Sigmoid colon (tissue), 7 donors: Measurements from ENCODE around the gene GPBAR1. TPM values are rescaled to one million over a fixed set of nuclear protein-coding genes. Genes with fewer than 3 reads are reported as not detected.
A peak's percentile ranks its signal among the peaks of the same experiment; 100 is the strongest.
"Not testable (repeated sequence)": the region's sequence is repeated elsewhere in the genome, so short reads cannot be mapped to it uniquely, and the experiment has no call there.

ENCODE experiments used
- DNase-seq: peaks from one replicate; pipeline ENCODE4 v3.0.0-alpha.2; 2019
- H3K27ac ChIP-seq, 4 donors: fragments of 200-600 bp; sonication (generic); one replicate each; pipeline ENCODE4 v1.5.1; 2016 to 2019; ENCODE audit warnings: mild to moderate bottlenecking in 1 of 4
- H3K27me3 ChIP-seq, 3 donors: fragments of 200-600 bp; sonication (generic); one replicate each; pipeline ENCODE4 v1.5.1; 2019; ENCODE audit warnings: mild to moderate bottlenecking in 1 of 3
- H3K36me3 ChIP-seq, 4 donors: fragments of 200-600 bp; sonication (generic); one replicate each; pipeline ENCODE4 v1.5.1; 2016 to 2019
- H3K4me1 ChIP-seq, 4 donors: fragments of 200-600 bp; sonication (generic); one replicate each; pipeline ENCODE4 v1.5.1; 2017 to 2019
- H3K4me3 ChIP-seq, 4 donors: fragments of 200-600 bp; sonication (generic); one replicate each; pipeline ENCODE4 v1.5.1; 2017 to 2019; ENCODE audit warnings: mild to moderate bottlenecking in 2 of 4, moderate library complexity in 1 of 4
- H3K9me3 ChIP-seq, 4 donors: fragments of 200-600 bp in 3 of 4; sonication (generic) in 3 of 4; one replicate each; pipeline versions ENCODE4 v1.5.1 to v1.6.1; 2013 to 2019
- CTCF ChIP-seq, 4 experiments: fragments of 450-650 bp in 3 of 4; fragments of 200-600 bp in 1 of 4; IDR thresholded peaks; one replicate each; pipeline ENCODE4 v1.5.1; 2016 to 2019; ENCODE audit warnings: antibody characterized with exemption in 4 of 4, mild to moderate bottlenecking in 3 of 4, moderate library complexity in 2 of 4
- EP300 ChIP-seq, 4 donors: sonication (generic); formaldehyde crosslinking; IDR thresholded peaks; one replicate each; pipeline ENCODE4 v1.6.1; 2017; ENCODE audit warnings: antibody characterized with exemption in 4 of 4
- POLR2A ChIP-seq, 2 donors: fragments of 450-650 bp; IDR thresholded peaks; one replicate each; pipeline ENCODE4 v1.6.1; 2016; ENCODE audit warnings: antibody characterized with exemption in 2 of 2, mild to moderate bottlenecking in 2 of 2, moderate library complexity in 2 of 2
- POLR2AphosphoS5 ChIP-seq, 4 donors: sonication (generic); formaldehyde crosslinking; IDR thresholded peaks; one replicate each; pipeline ENCODE4 v1.6.1; 2017; ENCODE audit warnings: antibody characterized with exemption in 4 of 4
- WGBS, 2 donors: extraction: QIAGEN DNeasy Blood & Tissue Kit; methylation state at CpG; one replicate each; pipeline ENCODE4 v1.1.7; 2013; 5-methylcytosine and 5-hydroxymethylcytosine counted together
- intact Hi-C: fragments of 100-400 bp; cut with DNase I; formaldehyde crosslinking; loops from one replicate; pipeline ENCODE4 v1.15.1; 2023
- polyA plus RNA-seq, 3 donors: library from polyadenylated mRNA; stranded (reverse); fragments of 200-250 nt; gene quantifications; one replicate each; pipeline ENCODE4 v1.2.3, GENCODE V29; 2013
- total RNA-seq, 4 donors: library from RNA; depleted of rRNA; stranded (reverse); fragments of >200 nt; gene quantifications; one replicate each; pipeline ENCODE4 v1.1.0, GENCODE V29; 2016
- donor health status: healthy with polysubstance abuse.
- donor health status: Bipolar disorder and iron deficiency.
- donor health status: healthy.

The GPBAR1 gene
- total and polyA plus RNA-seq, 7 donors: 0.60 to 7.1 (median 3.1) TPM

GRCh38 chr2:218271487-218271797 lies 10.6 kb downstream of the GPBAR1 start:
- Histone ChIP-seq H3K27ac (peak overlapping the region; percentile 78 to 84 (median 82)), H3K27me3 (no peaks in the 10 kb centered on the region), H3K4me1 (peaks cover 0 to 51% (median 38%) of the 10 kb centered on the region in 4 donors), H3K9me3 (no peaks in the 10 kb centered on the region), H3K36me3 (peaks cover 33 to 44% (median 36%) of the 10 kb centered on the region in 4 donors), H3K4me3 (peak overlapping the region in 3 of 4 donors; percentile 84 to 94 (median 92))
- intact Hi-C loops: loop anchor here (5.0 kb wide), 1 partner anchor 84 kb away; no protein-coding TSS in a partner anchor
- TF ChIP-seq POLR2A (IDR thresholded peaks at IDR 0.05) (no peak), CTCF (IDR thresholded peaks at IDR 0.05) (no peak), POLR2AphosphoS5 (IDR thresholded peaks at IDR 0.05) (no peak), EP300 (IDR thresholded peaks at IDR 0.05) (no peak)
- DNase-seq: no peak
- 19 to 55% methylated on average over 4 of the region's 4 CpGs for WGBS, 2 donors

- H3K36me3 ChIP-seq: peaks cover 35 to 44% (median 39%) of the 10 kb centered on the region in 4 donors
- peak overlapping the region in 2 of 4 donors; percentile 7 to 84 for H3K4me3 ChIP-seq
- H3K27ac ChIP-seq: peak overlapping the region; percentile 78 to 84 (median 82)
- TF ChIP-seq POLR2AphosphoS5 (IDR thresholded peaks at IDR 0.05): peak in 1 of 4 donors; percentile 20
- TF ChIP-seq CTCF (IDR thresholded peaks at IDR 0.05): no peak
- peaks cover 0 to 51% (median 38%) of the 10 kb centered on the region in 4 donors for H3K4me1 ChIP-seq
- intact Hi-C loops: loop anchor here (2.0 to 5.0 kb wide), 3 partner anchors 15 to 125 kb away; no protein-coding TSS in a partner anchor
- no peak for DNase-seq
- no peaks in the 10 kb centered on the region for H3K27me3 ChIP-seq
- no peaks in the 10 kb centered on the region for H3K9me3 ChIP-seq
- 37 to 61% methylated on average over 5 of the region's 5 CpGs for WGBS, 2 donors
Measured at GRCh38 chr2:218271865-218272530, 11.2 kb downstream of the GPBAR1 start.

- Histone ChIP-seq H3K27ac (peak overlapping the region; percentile 78 to 84 (median 82)), H3K27me3 (no peaks in the 10 kb centered on the region), H3K9me3 (no peaks in the 10 kb centered on the region), H3K4me1 (peaks cover 0 to 49% (median 38%) of the 10 kb centered on the region in 4 donors), H3K36me3 (peaks cover 41 to 44% (median 41%) of the 10 kb centered on the region in 4 donors), H3K4me3 (peak overlapping the region in 1 of 4 donors; percentile 7)
- intact Hi-C loops: loop anchor here (1.0 to 5.0 kb wide), 4 partner anchors 10 to 124 kb away; no protein-coding TSS in a partner anchor
- TF ChIP-seq POLR2A (IDR thresholded peaks at IDR 0.05): no peak
- peak; percentile 83 to 96 (median 92) for TF ChIP-seq CTCF (IDR thresholded peaks at IDR 0.05)
- peak; percentile 78 to 88 (median 84) for TF ChIP-seq POLR2AphosphoS5 (IDR thresholded peaks at IDR 0.05)
- peak in 1 of 4 donors; percentile 44 for TF ChIP-seq EP300 (IDR thresholded peaks at IDR 0.05)
- peak; percentile 97 for DNase-seq
- WGBS, 2 donors: 11 to 30% methylated on average over 18 of the region's 18 CpGs
Measured at GRCh38 chr2:218272531-218273212, 11.9 kb downstream of the GPBAR1 start.

GRCh38 chr2:218273214-218273907 lies 12.5 kb downstream of the GPBAR1 start:
- Histone ChIP-seq H3K4me3 (peak overlapping the region in 1 of 4 donors; percentile 7), H3K4me1 (peaks cover 0 to 43% (median 38%) of the 10 kb centered on the region in 4 donors), H3K27ac (peak overlapping the region; percentile 78 to 84 (median 82)), H3K36me3 (peaks cover 43 to 49% (median 48%) of the 10 kb centered on the region in 4 donors)
- not testable (repeated sequence) for H3K27me3 ChIP-seq, H3K9me3 ChIP-seq, DNase-seq
- WGBS, 2 donors: 40 to 80% methylated on average over 8 of the region's 8 CpGs
- intact Hi-C loops: loop anchor here (1.0 to 5.0 kb wide), 4 partner anchors 9 to 123 kb away; no protein-coding TSS in a partner anchor
